ENCODE measurements around the gene PITRM1.
A peak's percentile ranks its signal among the peaks of the same experiment; 100 is the strongest.

The PITRM1 gene

GRCh38 chr10:3104251-3104918, 68.2 kb downstream of the PITRM1 start:
- DNase-seq (ENCODE audit: low read depth in 2 of 2) = no peak

- no peak for DNase-seq (ENCODE audit: low read depth in 2 of 2)
Observed at GRCh38 chr10:3103646-3104045, 68.9 kb downstream of the PITRM1 start.

- DNase-seq (ENCODE audit: low read depth in 2 of 2) = no peak
Observed at GRCh38 chr10:3102720-3103427, 69.7 kb downstream of the PITRM1 start.

DNA sequence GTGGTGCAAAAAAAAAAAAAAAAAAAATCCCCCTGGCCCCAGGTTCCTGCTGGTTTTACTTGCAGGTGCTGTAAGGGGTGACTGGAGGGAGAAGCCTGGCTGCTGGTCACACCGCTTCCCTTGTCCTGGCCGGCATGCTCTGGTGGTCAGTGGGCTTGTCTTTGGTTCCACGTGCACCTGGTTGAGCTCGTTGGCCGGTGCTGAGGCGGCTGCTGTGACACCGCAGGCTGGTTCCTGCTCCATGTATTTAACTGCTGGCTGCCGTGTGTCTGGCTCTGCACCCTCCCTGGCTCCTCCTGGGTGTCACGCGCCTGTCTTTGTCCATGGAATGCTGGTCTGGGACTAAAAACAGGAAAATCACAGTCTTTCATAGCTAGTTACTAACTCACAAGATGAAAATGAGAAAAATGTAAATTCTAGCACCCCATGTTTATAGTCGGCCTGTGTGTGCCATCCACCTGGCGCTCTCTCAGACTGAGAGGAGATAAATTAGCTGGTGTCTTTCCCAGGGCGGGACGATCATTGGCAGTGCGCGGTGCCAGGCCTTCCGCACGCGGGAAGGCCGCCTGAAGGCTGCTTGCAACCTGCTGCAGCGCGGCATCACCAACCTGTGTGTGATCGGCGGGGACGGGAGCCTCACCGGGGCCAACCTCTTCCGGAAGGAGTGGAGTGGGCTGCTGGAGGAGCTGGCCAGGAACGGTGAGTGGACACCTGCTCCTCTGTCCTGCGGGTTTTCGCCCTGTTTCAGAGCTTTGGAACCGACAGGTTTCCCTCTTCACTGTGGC, 71.5 kb downstream of the PITRM1 start:
- no peak for DNase-seq (ENCODE audit: low read depth in 2 of 2)

DNA sequence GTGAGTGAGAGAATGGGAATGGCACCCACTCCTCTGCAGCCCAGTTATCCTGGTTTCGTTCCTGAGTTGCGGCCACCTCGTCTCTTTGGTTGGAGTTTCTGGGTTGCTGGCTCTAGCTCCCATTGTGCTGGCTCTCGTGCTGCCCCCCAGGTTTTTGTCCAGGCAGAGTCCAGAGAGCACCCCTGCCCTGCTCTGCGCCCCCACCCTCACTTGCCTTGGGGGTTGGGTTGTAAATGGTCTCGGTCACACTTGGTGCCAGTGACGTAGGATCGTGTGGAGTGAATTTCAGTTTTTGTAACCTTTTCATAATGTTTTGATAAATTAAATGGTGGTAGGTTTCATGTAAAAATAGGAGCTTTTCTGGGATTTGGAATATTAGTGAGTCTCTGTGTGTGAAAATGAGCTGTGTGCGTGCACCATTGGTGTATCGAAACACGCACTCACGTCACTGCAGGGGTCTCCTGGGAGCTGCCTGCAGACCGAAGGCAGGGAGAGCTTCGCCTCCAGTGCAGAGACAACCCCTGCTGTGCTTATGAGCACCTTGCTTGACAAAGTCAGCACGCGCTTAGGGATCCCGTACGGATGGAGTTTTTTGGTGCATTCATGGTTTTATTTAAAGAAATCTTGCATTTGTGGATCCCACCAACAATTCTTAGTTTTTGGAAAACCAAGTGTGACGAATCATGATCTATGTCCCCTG, 72.3 kb downstream of the PITRM1 start:
- DNase-seq (ENCODE audit: low read depth in 2 of 2) = no peak

GRCh38 chr10:3099291-3100092, 73.1 kb downstream of the PITRM1 start:
- no peak for DNase-seq (ENCODE audit: low read depth in 2 of 2)

DNA sequence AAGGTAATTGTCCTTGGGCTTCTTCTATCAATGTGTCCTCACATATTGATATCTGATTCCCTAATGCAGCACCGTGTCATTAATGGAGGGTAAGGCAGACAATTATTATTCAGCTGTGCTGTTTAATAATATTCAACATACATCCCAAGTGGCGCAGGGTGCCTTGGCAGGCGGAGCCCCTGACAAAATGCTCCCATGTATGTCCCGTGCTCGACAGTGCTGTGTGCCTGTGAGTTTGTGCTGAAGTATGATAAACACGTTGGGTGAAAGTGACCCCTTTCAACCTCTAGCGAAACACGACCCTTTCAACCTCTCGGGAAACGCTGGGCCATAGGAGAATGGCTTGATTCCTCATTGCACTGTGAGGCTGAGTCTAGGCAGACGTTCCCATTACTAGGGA, 73.9 kb downstream of the PITRM1 start:
- DNase-seq (ENCODE audit: low read depth in 2 of 2) = no peak

DNA sequence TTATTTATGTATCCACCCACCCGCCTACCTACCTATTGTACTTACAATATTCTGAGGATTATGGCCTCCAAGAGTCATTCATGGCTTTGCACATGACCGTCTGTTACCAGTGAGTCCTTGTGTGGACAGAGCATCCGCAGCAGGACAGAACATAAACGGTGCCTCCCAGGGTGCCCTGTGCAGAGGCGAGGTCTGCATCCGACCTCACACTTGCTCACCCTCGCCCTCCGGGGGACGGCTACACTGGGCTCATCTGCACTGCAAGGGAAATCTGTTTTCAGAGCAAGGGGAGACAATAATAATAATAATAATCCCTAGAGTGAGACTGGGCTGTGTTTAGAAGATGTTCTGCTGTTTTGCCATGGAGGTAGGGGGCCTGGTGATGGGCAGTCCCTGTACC, 75.4 kb downstream of the PITRM1 start:
- DNase-seq (ENCODE audit: low read depth in 2 of 2) = no peak

- DNase-seq (ENCODE audit: low read depth in 2 of 2) = no peak
Observed at GRCh38 chr10:3096149-3096548, 76.4 kb downstream of the PITRM1 start.

- peak; percentile 16 to 20 for DNase-seq (ENCODE audit: low read depth in 2 of 2)
Observed at GRCh38 chr10:3095373-3096139, 77.0 kb downstream of the PITRM1 start.

DNA sequence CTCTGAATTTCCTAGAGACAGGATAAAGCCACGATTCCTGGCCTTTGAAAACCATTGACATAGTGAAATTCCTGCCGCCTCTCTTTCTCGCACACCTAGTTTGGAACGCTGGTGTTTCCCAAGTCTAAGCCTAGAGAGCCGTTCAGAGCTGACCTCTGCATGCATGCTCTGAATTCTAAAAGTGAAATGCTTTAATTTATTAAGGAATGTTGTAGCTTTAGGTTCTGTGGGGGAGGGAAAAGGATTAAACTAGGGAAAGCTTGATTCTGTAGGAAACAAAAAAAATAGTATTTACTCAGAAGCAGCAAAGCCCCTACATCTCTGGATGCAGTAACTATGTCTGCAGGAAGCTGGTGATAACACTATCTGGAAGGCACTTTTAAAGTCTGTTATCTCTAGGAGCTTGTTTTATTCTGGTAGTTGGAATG, 78.0 kb downstream of the PITRM1 start:
- DNase-seq (ENCODE audit: low read depth in 2 of 2) = no peak

DNA sequence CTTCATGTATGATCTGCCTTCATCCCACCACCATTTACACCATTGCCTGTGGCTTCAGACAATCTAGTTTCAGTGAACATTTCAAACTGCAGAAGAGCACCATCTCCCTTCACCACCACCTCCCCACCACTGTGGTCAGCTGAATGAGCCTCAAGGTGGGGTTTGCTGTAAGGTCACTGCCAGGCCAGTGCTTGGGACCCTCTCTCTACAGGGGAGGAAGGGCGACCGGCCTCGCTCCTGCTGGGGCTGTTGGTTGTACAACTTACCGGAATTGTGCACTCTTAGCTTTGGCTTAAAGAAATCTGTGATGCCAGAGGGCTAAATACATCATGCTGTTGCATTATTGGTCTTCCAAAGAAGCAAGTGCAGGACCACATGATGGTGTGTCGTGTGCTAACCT, 78.6 kb downstream of the PITRM1 start:
- DNase-seq (ENCODE audit: low read depth in 2 of 2) = no peak

DNA sequence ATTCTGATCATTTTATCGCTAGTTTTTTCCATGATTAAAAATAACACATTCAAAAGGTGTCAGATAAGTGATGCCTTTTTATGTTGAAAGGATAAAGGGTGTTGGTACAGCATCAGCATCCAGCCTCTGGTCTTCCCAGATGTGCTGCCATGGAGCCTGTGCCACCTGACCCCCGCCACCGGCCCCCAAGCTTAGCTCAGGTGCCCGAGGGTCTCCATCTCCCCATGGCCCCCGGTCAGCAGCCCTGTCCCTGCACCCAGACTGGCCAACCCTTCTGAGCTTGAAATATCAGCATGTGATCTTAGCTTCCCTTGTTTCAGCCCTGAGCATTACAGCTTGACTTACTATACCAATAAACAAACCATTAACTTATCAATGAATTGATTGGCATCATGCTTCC, 80.7 kb downstream of the PITRM1 start:
- no peak for DNase-seq (ENCODE audit: low read depth in 2 of 2)

- peak in 1 of 2 donors; percentile 48 for DNase-seq (ENCODE audit: low read depth in 2 of 2)
Observed at GRCh38 chr10:3090914-3091787, 81.4 kb downstream of the PITRM1 start.

DNA sequence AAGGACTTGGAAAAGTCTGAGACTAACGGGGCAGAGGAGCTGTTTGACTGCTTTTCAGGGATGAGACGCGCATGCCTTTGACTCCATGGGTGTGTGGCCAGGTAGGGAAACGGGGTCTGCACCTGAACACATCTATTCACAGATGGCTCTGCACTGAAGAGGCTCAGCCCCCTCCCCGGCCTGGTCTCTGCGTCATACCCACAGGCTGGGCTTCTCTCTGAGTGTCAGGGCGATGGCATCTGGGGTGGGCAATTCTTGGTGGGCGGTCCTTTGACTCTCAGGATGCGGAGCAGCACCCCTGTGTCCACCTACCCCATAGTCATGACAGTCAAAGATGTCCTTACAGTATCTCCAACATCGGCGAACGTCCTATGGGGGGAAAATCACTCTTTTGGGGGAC, 82.2 kb downstream of the PITRM1 start:
- DNase-seq (ENCODE audit: low read depth in 2 of 2) = no peak

Data from stimulated activated CD8-positive, alpha-beta memory T cell treated with anti-CD3 and anti-CD28 coated beads, Interleukin-2, amount 100 ng/mL, for 48 hours (primary cell).